Renal cortical epithelial cell (primary cell): ENCODE data around the gene GIT2. TPM values are rescaled to one million over a fixed set of nuclear protein-coding genes. Genes with fewer than 3 reads are reported as not detected.

Source experiments
- DNase-seq: peaks from one replicate; pipeline ENCODE4 v3.0.0-alpha.2; 2011; ENCODE audit warnings: low read depth
- total RNA-seq: library from RNA; depleted of rRNA; stranded (reverse); fragments of >200 nt; gene quantifications from 2 replicates; pipeline ENCODE4 v1.2.3, GENCODE V29; 2014

The GIT2 gene
- total RNA-seq, 1 donor from 2014 or later, result 51.5 TPM

GRCh38 chr12:109981311-109981710 is 14.9 kb downstream of the GIT2 start:
- no peak for DNase-seq

DNA sequence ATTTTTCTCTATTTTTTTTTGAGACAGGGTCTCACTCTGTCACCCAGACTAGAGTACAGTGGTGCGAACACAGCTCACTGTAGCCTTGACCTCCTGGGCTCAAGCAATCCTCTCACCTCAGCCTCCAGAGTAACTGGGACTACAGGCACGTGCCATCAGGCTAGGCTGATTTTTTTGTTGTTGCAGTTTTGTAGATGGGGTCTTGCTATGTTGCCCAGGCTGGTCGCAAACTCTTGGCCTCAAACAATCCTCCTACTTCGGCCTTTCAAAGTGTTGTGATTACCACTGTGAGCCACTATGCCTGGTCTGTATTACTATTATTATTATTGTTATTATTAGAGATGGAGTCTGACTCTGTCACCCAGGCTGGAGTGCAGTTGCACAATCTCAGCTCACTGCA is 23.3 kb downstream of the GIT2 start:
- no peak for DNase-seq

DNA sequence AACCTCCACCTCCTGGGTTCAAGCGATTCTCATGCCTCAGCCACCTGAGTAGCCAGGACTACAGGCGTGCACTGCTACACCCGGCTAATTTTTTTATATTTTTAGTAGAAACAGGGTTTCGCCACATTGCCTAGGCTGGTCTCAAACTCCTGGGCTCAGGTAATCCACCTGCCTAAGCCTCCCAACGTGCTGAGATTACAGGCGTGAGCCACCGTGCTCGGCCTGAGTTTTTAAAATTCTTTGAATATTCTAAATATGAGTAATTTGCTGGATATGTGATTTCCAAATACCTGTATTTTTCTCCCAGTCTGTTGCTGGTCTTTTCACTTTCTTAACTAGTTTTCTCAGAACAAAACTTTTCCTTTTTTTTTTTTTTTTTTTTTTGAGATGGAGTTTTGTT is 27.4 kb downstream of the GIT2 start:
- no peak for DNase-seq

GRCh38 chr12:109968032-109968420 is 28.1 kb downstream of the GIT2 start:
- no peak for DNase-seq

GRCh38 chr12:109967383-109968031 is 28.7 kb downstream of the GIT2 start:
- peak; percentile 17 for DNase-seq

- DNase-seq, result no peak
These were observed 29.6 kb downstream of the GIT2 start for GRCh38 chr12:109966546-109966945.

- no peak for DNase-seq
These were observed 32.3 kb downstream of the GIT2 start for GRCh38 chr12:109963743-109964429.

- no peak for DNase-seq
These were observed 32.8 kb downstream of the GIT2 start for GRCh38 chr12:109963330-109963729.

GRCh38 chr12:109962398-109962797 is 33.8 kb downstream of the GIT2 start:
- no peak for DNase-seq

DNA sequence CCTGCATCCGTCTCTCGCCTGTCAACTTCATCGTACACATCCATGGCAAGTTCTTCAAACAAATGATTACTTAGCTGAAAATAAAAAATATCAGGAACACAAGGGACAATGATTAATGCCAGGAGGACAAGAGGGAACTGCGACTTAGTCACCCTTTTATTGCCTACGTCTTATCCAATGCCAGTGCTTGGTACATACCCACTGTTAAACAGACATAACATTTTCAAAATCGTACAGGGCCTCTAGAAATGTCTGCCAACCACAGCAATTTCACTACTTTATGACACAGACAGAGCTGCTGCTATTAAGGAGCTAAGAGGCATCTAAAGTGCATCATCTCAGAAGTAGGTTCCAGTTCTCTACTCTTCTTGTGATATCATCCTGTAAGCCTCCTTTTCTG is 34.6 kb downstream of the GIT2 start:
- no peak for DNase-seq

DNA sequence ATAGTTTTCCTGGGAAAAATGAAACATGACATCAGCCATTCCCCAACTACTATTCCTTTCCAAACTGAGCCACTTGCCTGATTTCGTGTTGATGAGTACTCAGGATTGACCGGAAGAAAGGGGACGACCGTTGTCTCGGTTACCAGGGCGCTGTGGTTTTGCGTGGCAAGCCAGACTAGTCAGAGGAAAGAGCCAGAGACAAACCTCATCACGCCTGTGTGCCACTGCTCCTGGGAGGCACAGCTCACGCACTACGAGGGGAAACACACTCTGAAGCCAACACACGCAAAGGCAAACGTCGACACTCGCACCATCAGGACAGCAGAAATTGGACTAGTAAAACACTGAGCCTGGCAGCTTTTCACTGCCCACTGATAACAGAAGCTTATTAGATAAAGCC is 35.0 kb downstream of the GIT2 start:
- DNase-seq, result no peak

DNA sequence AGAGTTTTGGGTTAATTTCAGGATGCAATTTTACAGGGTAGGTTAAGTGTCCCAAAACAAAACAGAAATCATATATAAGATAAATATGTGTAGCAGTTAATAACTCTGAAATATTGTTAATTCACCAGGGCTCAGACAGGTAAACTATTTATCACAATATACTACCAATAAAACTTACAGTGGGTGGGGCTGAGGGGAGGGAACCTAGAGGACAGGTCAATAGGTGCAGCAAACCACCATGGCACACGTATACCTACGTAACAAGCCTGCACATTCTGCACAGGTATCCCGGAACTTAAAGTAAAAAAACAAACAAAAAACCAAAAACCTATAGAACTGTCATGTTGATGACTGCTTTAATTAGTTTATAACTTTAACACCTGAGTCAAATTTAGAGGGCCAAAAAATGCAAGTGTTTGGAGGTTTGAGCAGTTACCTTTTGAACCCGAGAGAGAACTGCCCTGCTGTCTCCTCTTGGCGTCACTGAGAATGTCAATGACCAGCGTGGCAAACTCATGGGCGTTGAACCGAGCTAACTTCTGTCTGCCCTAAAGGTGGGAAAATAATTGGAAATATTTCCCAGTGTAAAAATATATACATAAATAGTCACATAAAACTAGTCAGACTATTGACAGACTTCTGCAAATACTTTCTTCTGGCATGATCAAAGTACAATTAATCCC is 36.6 kb downstream of the GIT2 start:
- DNase-seq, result no peak

DNA sequence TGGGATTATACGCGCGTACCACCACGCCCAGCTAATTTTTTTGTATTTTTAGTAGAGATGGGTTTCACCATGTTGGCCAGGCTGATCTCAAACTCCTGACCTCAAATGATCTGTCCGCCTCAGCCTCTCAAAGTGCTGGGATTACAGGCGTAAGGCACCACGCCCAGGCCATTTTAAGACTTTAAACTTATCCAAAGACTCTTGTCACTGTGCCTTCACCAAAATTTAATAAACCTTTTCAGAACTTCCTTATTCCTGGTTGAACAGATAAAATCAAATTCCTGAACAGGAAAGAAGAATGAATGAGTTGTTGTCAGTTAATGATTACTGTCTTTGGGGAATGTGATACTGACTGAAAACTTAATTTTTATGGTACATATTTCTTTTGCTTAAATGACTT is 37.8 kb downstream of the GIT2 start:
- no peak for DNase-seq

DNA sequence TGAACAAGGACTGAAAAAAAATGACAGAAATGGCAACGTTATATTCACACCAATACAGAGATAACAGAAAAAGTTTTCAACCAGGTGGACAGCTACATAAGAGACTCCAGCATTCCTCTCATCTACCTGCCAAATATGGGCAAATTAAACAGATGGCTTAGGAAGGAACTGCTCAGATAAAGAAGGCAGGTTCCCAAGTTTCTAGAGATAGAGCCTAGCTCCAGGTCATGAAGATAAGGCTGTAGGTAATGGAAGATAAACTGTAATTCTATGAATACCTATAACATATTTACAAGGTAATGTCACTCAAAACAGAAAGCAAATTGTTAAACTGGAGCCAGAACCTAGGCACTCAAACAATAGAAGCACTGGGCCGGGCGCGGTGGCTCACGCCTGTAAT is 42.5 kb downstream of the GIT2 start:
- DNase-seq, result no peak

DNA sequence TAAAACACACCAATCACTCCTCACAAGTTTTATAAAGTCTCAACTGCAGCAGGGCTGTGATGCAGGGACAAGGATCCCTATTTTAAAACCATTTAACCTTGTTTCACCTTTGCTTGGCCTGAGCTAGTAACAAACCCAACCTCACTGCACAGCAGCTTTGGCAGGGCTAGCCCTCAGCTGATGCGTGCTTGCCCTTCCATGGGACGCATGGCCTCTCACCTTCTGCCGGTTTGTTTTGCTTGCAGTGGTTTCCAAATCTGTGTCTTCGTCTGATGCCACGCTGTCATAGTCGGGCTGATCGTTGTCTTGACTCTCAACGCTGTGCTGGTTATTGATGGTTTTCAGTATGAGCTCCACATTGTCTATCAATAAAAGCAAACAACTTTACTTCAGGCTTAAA is 43.3 kb downstream of the GIT2 start:
- no peak for DNase-seq

GRCh38 chr12:109952160-109952858 is 43.9 kb downstream of the GIT2 start:
- no peak for DNase-seq

GRCh38 chr12:109951751-109952150 is 44.4 kb downstream of the GIT2 start:
- DNase-seq, result peak; percentile 92

DNA sequence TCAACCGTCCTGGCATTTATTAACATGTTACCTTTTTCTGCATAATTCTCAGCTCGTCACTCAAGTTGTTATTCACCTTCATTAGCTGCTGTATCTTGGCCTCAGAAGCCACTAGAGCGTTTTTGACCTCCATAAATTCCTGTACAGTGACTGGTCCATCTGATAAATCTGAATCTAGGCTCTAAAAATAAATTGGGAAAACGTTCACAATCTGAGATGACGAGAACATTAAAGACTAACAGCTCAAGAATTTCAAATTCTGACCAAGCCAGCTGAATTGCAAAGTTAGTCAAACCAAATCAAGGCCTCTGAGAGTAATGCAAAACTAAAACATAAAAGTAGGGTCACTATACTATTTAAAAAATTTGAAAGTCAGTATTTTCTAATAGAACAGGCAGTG is 45.0 kb downstream of the GIT2 start:
- DNase-seq, result peak; percentile 96

- DNase-seq, result peak; percentile 22
These were observed 45.5 kb downstream of the GIT2 start for GRCh38 chr12:109950625-109951024.

- peak; percentile 87 for DNase-seq
These were observed 47.1 kb downstream of the GIT2 start for GRCh38 chr12:109949089-109949488.

- no peak for DNase-seq
These were observed 47.8 kb downstream of the GIT2 start for GRCh38 chr12:109948368-109948767.

DNA sequence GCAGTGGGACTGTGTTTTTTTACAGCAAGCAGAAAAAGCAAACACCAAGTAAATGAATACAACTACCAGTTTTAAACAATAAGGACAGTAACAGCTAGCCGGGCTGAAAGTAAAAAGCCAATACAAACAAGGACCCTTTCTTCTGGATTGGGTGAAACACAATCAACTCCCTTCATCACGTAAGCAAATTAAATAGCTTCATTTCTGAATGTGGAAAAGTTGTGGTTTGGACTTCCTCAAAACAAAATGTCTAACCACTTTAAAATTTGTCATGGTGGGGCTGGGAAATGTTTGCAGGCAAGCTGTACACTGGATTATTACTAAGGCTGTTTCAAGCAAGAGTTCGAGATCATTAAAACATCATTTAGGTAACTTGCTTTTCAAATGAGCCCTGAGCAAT is 48.6 kb downstream of the GIT2 start:
- DNase-seq, result peak; percentile 29

- no peak for DNase-seq
These were observed 49.3 kb downstream of the GIT2 start for GRCh38 chr12:109946913-109947312.
